ENCODE results near the gene FRMPD4. TPM values are rescaled to one million over a fixed set of nuclear protein-coding genes. Genes with fewer than 3 reads are reported as not detected.

The FRMPD4 gene
- total RNA-seq, 1 donor, result 3.9 TPM

DNA sequence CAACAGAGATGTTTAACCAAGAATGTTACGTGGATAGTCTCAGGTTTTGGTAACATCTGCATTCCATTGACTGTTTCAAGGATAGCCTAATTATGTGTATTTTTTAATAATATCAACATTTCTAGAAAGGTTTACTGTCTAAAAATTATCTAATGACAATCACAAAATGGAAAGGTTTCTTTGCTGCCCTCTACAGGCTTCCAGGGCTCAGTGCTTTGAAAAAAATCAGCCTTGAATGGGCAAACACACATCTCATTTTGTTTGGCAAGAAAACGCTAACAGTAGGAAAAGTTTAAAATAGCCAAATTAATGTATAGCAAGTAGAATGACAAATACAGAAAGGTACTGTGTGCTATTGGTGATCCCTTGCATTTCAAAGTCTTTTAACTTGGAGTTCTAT is 429.6 kb downstream of the FRMPD4 start:
- peak; percentile 66 for TF ChIP-seq CTCF (IDR thresholded peaks at IDR 0.05; ENCODE audit: insufficient read depth, low read depth, low read length)
- peak; percentile 8 for DNase-seq (ENCODE audit: low read depth)
- H3K4me3 ChIP-seq (ENCODE audit: low read depth, low read length), result no peak overlapping the region

- H3K4me3 ChIP-seq (ENCODE audit: low read depth, low read length), result no peak overlapping the region
- DNase-seq (ENCODE audit: low read depth), result no peak
- no peak for TF ChIP-seq CTCF (IDR thresholded peaks at IDR 0.05; ENCODE audit: insufficient read depth, low read depth, low read length)
Measured at GRCh38 chrX:12570859-12571501, 432.7 kb downstream of the FRMPD4 start.

DNA sequence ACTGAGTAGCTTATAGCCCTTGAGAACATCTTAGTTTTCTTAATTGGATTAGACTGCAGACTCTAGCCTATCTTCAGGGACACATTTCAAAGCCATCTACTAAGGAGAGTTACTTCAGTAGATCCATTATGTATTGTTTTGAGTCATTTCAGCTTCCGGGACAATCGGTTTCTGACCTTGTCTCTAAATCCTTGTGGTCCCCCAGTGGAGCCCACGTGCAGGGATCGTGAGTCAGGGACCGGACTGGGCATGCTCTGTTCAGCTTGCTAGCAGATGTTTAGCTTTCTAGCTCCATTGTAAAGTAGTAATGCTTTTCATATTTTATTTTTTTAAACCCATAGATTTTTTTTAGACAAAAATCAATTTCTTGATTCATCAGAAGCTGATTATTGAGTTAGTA is 441.0 kb downstream of the FRMPD4 start:
- H3K4me3 ChIP-seq (ENCODE audit: low read depth, low read length), result no peak overlapping the region
- no peak for DNase-seq (ENCODE audit: low read depth)
- TF ChIP-seq CTCF (IDR thresholded peaks at IDR 0.05; ENCODE audit: insufficient read depth, low read depth, low read length), result no peak

- no peak overlapping the region for H3K4me3 ChIP-seq (ENCODE audit: low read depth, low read length)
- no peak for DNase-seq (ENCODE audit: low read depth)
- no peak for TF ChIP-seq CTCF (IDR thresholded peaks at IDR 0.05; ENCODE audit: insufficient read depth, low read depth, low read length)
Measured at GRCh38 chrX:12580548-12580947, 442.3 kb downstream of the FRMPD4 start.

DNA sequence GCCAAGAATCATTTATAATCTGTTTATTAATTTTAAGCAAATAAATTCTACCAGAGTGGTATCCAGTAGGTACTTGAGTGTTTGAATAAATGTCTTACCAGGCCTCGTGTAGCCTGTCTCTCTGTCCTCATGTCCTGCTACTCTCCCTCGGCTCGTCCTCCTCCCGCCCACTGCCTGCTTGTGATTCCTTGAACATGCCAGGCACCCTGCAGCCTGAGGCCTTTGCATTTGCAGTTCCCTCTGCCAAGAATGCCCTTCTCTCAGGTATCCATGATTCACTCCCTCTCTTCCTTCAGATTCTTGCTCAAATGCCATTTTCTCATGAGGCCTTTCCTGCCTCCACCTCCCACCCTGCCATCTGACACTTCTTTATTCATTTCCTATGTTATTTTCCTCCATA is 443.3 kb downstream of the FRMPD4 start:
- no peak for TF ChIP-seq CTCF (IDR thresholded peaks at IDR 0.05; ENCODE audit: insufficient read depth, low read depth, low read length)
- no peak for DNase-seq (ENCODE audit: low read depth)
- H3K4me3 ChIP-seq (ENCODE audit: low read depth, low read length), result no peak overlapping the region

DNA sequence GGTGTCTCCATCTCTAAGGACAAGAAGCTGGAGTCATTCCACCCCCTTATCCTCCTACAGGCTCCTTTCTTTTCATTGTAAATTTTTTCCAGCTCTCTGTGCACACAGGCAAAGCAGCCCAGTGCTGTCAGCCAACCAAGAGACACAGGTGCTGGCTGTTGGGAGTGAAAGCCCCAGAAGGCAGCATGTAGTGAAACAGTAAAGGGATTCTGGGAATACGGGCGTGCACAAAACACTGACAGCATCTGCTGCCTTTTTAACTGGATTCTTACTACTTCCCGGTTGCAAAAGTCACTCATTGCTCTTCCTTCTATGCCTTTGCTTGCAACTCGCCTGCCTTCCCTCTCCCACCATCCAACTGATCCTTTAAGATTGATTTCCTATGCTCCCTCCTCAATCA is 444.4 kb downstream of the FRMPD4 start:
- no peak overlapping the region for H3K4me3 ChIP-seq (ENCODE audit: low read depth, low read length)
- TF ChIP-seq CTCF (IDR thresholded peaks at IDR 0.05; ENCODE audit: insufficient read depth, low read depth, low read length), result no peak
- DNase-seq (ENCODE audit: low read depth), result no peak

GRCh38 chrX:12583543-12583942 is 445.3 kb downstream of the FRMPD4 start:
- TF ChIP-seq CTCF (IDR thresholded peaks at IDR 0.05; ENCODE audit: insufficient read depth, low read depth, low read length), result no peak
- DNase-seq (ENCODE audit: low read depth), result no peak
- no peak overlapping the region for H3K4me3 ChIP-seq (ENCODE audit: low read depth, low read length)

Data from fibroblast of villous mesenchyme (primary cell).